ENCODE data around the gene ZC3HAV1.

GRCh38 chr7:139153832-139154231 is 44.3 kb upstream of the ZC3HAV1 start:
- TF ChIP-seq CTCF (conservative IDR thresholded peaks at IDR 0.05 in 1 of 2, IDR thresholded peaks at IDR 0.05 in 1 of 2; ENCODE audit: extremely low read depth in 1 of 2, insufficient read depth in 1 of 2, low read depth in 1 of 2, low read length in 2 of 2) (no peak), EZH2 (IDR thresholded peaks at IDR 0.05; ENCODE audit: borderline replicate concordance, low read length) (no peak)

Measured in mammary epithelial cell (primary cell).